Spleen (tissue), 7 donors: ENCODE results near the gene CARS2.

Experiments used
- CTCF ChIP-seq, 11 experiments: fragments of 200-600 bp in 7 of 11; fragments of 450-650 bp in 4 of 11; sonication (generic) in 4 of 11; IDR thresholded peaks in 8 of 11; conservative IDR thresholded peaks in 3 of 11; 1 replicate in 7 of 11; 2 replicates in 4 of 11; pipeline versions ENCODE4 v1.4.0 to v1.8.0; 2016 to 2021; ENCODE audit warnings: antibody characterized with exemption in 11 of 11, inconsistent platforms in 4 of 11, mild to moderate bottlenecking in 1 of 11
- POLR2AphosphoS5 ChIP-seq, 3 donors: sonication (generic); formaldehyde crosslinking; IDR thresholded peaks; one replicate each; pipeline ENCODE4 v1.5.1; 2017; ENCODE audit warnings: antibody characterized with exemption in 3 of 3
- donor health status: DM: no; HTN: no; CAD: no; lungs with moderate emphysema.
- donor health status: DM: no; HTN: no; CAD: no.
- donor health status: DM: no; HTN: no; CAD: no.

- TF ChIP-seq CTCF (IDR thresholded peaks at IDR 0.05 in 8 of 11, conservative IDR thresholded peaks at IDR 0.05 in 3 of 11) (peak in 8 of 11 experiments; percentile 29 to 63 (median 47)), POLR2AphosphoS5 (IDR thresholded peaks at IDR 0.05) (peak in 1 of 3 donors; percentile 44)
Observed at GRCh38 chr13:110680852-110681251, 25.1 kb downstream of the CARS2 start.
